HFF-Myc (cell line): Measurements from ENCODE around the gene MNX1.

Source experiments
- DNase-seq: peaks from one replicate; pipeline ENCODE4 v3.0.0-alpha.2; 2011; ENCODE audit warnings: low read depth; ENCODE audit errors: extremely low read depth
- H3K4me3 ChIP-seq: replicated peaks from 2 replicates; pipeline ENCODE4 v1.5.1; 2011; ENCODE audit warnings: low read depth, mild to moderate bottlenecking, control low read depth, low read length
- TF ChIP-seq, protein P1 (sequence below): IDR thresholded peaks from 2 replicates; pipeline ENCODE4 v1.5.1; 2012; ENCODE audit warnings: mild to moderate bottlenecking, low read depth, low read length, control low read depth; ENCODE audit errors: missing control alignments

MNX1 gene

DNA sequence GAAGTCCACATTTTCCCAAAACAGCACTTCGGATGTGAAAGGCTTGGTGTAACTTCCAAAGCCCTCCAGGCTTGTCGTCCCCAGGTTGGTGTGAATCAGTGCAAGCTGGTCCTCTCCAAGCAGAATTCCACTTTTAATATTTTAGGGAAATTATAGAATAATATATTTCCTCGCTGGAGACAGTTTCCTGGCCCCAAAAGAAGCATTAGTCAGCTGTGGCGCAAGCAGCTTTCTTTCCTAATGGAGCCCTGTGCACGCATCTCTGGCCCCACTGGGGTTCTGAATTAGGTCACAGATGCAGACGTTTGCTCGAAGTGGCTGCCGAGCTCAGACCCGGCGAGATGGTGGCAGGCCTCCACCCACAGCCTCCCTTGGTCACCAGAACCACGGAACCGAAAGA is 33.3 kb upstream of the MNX1 start:
- H3K4me3 ChIP-seq: no peak overlapping the region
- TF ChIP-seq, protein P1, sequence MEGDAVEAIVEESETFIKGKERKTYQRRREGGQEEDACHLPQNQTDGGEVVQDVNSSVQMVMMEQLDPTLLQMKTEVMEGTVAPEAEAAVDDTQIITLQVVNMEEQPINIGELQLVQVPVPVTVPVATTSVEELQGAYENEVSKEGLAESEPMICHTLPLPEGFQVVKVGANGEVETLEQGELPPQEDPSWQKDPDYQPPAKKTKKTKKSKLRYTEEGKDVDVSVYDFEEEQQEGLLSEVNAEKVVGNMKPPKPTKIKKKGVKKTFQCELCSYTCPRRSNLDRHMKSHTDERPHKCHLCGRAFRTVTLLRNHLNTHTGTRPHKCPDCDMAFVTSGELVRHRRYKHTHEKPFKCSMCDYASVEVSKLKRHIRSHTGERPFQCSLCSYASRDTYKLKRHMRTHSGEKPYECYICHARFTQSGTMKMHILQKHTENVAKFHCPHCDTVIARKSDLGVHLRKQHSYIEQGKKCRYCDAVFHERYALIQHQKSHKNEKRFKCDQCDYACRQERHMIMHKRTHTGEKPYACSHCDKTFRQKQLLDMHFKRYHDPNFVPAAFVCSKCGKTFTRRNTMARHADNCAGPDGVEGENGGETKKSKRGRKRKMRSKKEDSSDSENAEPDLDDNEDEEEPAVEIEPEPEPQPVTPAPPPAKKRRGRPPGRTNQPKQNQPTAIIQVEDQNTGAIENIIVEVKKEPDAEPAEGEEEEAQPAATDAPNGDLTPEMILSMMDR: no peak
- no peak for DNase-seq

DNA sequence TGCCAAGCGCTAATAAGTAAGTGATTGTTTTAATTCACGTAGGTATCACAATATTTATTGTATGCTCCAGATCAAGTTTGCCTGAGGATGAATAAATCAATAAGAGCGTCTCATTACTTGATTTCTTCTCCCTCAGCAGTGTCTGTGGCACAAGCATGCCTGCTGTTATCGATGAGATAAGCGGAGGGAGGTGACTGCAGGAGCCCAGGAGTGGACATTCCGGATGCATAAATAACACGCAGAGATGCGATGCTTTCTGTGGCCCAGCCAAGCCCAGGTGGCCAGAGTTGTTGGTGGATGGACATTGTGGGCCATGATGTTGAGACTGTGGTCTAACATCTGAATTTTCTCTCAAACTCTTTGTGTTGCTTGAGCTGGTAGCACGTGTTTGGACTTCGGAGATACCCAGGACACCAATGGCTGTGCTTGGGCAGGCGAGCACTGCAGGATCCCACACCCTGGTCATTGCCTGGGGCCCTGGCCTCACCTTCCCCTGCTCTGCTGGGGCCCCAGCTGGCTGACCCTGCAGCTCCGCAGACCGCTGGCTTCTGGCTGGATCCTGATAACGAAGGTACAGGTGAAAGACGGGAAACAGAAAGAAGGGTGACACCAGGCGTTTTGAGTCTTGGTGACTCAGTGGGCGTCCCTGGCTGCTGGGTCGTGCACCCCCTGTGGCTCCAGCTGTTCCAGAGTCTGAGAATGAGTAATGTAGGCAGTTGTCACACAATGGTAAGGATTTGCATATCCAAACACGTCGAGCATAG is 31.2 kb upstream of the MNX1 start:
- TF ChIP-seq, protein P1: no peak
- H3K4me3 ChIP-seq: no peak overlapping the region
- DNase-seq: no peak

DNA sequence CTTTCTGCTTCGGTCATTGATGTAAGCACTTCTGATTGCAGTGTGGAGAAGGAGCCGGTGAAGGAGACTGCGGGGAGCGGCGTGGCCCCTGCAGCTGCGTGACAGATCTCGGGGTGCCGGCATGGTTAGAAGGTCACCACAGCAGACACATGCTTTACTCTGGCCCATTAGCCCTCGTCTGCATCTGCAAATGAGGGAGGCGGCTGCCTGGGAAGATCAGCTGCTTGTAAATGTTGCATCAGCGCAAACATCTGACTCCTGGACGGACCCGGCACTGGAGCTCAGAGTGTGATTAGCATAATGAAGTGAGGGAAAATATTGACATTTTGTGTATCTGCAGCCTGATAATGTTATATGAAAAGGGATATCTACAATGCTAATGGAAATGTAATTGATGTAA is 30.5 kb upstream of the MNX1 start:
- TF ChIP-seq, protein P1: no peak
- H3K4me3 ChIP-seq: no peak overlapping the region
- no peak for DNase-seq

DNA sequence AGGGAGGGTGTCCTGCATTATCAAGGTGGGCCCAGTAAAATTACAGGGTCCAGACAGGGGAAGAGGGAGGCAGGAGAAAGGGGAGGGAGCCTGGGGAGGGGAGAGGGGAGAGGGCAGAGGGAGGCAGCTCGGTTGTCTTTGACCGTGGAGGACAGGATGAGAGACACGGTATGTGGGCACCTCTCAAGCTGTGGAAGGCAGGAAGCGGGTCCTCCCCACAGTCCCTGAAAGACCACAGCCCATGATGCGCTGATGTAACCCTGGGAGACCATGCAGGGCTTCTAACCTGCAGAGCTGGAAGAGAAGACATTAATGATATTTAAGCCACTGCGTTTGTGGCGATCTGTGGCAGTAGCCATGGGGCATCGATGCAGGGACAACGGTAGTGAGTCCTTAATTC is 27.2 kb upstream of the MNX1 start:
- H3K4me3 ChIP-seq: no peak overlapping the region
- no peak for DNase-seq
- TF ChIP-seq, protein P1: no peak

DNA sequence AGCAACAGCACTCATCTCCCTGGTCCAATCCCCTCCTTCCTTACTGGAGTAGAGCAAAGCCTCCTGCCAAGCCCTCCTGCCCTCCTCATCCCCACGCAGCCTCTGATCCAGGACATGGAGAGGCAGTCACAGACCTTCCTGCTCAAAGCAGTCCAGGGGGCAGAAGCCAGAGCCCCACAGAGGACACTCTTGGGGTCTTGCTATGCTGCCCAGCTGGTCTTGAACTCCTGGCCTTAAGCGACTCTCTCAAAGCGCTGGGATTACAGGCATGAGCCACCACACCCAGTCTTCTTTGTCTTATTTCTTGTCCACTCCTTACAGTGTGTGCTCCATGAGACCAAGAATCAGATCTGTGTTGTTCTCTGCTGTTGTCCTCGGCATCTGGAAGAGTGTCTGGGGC is 26.6 kb upstream of the MNX1 start:
- no peak for DNase-seq
- H3K4me3 ChIP-seq: no peak overlapping the region
- TF ChIP-seq, protein P1: no peak

DNA sequence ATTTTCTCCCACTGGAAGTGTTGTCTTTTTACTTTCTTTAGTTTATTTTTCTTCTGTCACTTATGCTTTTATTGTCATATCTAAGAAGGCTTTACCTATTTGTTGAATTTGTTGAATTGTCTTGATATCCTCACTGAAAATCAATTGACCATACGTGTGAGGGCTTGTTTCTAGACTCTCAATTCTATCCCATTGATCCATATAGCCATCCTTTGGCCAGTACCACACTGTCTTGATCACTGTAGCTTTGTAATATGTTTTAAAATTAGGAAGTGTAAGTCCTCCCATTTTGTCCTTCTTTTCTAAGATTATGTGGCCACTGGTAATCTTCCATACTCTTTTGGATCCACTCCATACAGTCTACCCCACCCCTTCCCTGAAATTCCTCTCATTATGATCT is 25.5 kb upstream of the MNX1 start:
- H3K4me3 ChIP-seq: no peak overlapping the region
- TF ChIP-seq, protein P1: no peak
- no peak for DNase-seq

DNA sequence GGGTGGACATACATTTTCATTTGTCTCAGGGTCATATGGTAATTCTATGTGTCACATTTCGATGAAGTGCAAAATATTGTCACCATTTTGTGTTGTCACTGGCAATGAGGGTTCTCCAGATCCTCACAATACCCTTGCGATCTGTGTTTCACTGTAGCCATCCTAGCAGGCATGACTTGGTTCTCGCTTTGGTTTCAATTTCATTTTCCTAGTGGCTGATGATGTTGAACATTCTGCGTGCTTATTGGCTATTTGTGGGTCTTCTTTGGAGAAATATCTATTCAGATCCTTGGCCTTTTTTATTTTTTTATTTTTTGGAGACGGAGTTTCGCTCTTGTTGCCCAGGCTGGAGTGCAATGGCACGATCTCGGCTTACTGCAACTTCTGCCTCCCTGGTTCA is 24.8 kb upstream of the MNX1 start:
- TF ChIP-seq, protein P1: no peak
- DNase-seq: no peak
- H3K4me3 ChIP-seq: no peak overlapping the region
